HG02981 (cell line): ENCODE measurements around the gene GZMM.
"Not testable (repeated sequence)": the region's sequence is repeated elsewhere in the genome, so short reads cannot be mapped to it uniquely, and the experiment has no call there.

Experiments used
- ATAC-seq: cut with Tn5 transposase; IDR thresholded peaks from one replicate; pipeline ENCODE4 v1.9.1; 2021; ENCODE audit warnings: mild to moderate bottlenecking, moderate library complexity; ENCODE audit not compliant: unreplicated experiment

The GZMM gene

GRCh38 chr19:580274-580835 is 36.5 kb downstream of the GZMM start:
- no peak for ATAC-seq

DNA sequence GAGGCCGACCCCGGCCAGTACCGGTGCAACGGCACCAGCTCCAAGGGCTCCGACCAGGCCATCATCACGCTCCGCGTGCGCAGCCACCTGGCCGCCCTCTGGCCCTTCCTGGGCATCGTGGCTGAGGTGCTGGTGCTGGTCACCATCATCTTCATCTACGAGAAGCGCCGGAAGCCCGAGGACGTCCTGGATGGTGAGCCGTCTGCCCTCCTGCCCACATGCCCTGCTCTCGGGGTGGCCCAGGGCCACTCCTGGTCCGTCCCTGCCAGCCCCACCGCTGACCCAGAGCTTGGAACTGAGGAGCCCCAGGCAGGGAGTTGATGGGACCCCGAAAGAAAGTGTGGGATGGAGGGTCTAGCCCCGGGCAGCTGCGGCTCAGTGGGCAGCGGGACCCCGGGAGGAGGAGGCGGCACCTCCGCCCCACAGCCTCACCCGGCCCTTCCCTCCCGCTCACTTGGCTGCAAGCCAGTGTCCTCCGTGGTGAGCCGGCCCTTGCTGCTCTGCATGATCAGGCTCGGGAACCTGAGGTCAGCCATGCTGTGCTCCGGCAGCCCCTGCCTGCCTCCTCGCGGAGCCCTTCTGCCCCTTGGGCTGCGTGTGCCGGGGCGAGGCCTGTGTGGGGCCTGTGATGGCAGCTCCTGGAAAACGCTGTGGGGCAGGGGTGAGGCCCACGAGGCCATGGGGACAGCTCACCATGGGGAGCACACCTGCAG is 37.7 kb downstream of the GZMM start:
- no peak for ATAC-seq

- no peak for ATAC-seq
Observed at GRCh38 chr19:582497-583197, 38.8 kb downstream of the GZMM start.

- ATAC-seq: no peak
Observed at GRCh38 chr19:583198-583967, 39.5 kb downstream of the GZMM start.

DNA sequence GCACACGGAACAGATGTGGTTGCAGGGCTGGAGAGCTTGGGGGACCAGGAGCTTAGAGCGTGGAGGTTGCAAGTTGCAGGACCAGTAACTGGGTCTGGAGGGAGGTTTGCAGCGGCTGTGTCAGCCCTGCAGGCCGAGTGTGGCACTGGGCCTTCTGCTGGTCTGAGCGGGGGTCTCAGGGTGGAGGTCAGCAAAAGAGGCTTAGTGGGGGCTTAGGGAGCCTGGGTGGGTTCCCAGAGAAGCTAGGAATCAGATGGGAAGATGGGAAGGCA is 40.1 kb downstream of the GZMM start:
- no peak for ATAC-seq

DNA sequence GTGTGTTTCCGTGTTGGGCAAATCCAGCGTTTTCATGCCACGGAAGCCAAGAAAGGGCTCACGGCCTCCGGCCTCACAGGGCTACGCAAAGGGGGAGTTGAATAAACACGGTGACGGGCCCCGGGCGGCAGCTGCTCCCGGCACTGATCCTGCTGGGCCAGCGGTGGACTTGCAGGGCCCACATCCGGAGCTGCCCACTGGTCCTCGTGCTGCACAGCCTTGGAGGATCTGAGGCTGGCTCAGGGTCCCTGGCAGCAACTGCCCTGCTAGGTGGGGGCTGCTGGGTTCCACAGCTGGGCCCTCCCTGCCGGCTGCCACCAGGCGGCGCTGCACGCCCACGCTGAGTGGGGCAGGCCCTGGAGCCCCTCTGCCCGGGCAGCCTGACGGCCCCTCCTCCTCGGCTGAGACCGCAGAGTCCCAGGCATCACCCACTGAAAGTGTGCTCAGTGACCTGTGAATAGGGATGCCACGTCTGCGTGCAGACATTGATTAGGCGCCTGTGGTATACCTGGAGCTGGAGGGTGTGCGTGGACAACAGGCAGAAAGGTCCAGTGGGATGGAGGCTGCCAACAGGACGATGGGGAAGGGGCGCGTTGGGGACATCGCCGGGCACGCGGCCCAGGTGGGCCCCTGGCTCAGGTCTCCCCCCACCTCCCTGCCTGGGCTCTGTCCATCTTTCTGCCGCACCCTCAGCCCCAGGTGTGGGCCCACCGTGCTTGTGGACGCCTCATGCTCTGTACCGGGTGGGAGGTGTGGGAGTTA is 40.6 kb downstream of the GZMM start:
- ATAC-seq: no peak

DNA sequence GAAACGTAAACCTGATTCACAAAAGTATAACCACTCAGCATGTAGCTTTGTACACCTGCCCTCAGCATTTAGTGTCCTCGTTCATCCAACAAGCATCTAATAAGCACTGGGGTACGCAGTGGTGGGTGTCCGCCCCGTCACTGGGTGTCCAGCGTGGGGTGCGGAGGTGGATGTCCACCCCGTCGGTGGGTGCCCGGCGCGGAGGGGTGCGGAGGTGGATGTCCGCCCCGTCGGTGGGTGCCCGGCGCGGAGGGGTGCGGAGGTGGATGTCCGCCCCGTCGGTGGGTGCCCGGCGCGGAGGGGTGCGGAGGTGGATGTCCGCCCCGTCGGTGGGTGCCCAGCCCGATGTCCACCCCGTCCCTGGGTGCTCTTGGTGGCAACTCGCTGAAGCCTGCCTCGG is 41.3 kb downstream of the GZMM start:
- ATAC-seq: not testable (repeated sequence)

DNA sequence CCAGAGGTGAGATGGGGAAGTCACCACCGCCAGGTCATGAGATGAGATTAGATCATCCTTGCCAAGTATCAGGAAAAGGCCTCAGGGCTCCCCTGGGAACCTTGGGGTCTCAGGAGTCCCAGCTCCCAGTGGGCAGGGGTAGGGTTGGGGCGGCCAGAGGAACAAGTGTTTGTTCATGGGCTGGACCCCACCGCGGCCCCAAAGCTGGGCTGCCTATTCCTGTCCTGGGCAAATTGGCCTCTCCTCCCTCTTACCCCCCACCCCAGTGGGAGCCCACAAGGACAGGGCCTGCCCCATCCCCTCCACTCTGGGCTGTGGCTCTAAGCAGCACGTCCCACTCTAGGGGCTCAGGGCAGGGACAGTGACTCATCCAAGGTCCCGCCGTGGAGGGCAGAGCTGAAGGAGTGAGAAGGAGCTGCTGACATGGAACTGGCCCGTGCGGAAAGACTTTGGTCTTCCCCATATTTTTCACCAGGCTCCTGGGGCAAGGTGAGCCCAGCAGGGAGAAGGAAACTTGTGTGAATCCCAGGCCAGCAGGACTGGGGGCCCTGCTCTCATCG is 41.8 kb downstream of the GZMM start:
- ATAC-seq: no peak

DNA sequence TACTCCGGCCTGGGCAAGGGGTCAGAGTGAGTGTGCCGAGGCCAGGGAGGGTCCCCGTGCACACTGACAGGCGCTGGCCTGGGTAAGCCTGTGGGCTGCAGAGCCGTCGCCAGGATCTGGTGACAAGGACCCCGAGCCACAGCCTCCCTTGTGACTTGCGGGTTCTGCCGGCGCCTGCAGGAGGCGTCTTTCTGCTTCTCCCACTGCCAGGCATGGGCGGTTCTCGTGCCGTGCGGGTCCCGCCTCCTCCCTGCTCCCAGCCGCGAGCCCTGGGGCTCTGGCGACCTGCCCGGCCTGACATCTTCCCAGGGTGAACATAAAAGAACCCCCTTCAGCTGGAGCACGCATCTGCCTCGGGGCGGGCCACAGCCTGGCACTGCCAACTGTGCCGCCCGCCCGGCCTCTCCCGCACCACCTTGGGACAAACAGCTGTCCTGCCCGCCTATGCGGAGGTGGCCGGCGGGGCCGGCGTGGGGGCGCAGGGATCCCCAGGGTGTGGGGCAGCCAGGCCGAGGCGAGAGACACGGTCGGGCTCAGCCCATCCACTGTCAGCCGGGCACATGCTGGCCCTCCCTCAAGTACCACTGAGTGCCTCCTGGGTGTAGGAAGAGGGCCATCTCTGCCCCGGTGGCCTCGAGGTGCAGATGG is 44.4 kb downstream of the GZMM start:
- ATAC-seq: no peak

DNA sequence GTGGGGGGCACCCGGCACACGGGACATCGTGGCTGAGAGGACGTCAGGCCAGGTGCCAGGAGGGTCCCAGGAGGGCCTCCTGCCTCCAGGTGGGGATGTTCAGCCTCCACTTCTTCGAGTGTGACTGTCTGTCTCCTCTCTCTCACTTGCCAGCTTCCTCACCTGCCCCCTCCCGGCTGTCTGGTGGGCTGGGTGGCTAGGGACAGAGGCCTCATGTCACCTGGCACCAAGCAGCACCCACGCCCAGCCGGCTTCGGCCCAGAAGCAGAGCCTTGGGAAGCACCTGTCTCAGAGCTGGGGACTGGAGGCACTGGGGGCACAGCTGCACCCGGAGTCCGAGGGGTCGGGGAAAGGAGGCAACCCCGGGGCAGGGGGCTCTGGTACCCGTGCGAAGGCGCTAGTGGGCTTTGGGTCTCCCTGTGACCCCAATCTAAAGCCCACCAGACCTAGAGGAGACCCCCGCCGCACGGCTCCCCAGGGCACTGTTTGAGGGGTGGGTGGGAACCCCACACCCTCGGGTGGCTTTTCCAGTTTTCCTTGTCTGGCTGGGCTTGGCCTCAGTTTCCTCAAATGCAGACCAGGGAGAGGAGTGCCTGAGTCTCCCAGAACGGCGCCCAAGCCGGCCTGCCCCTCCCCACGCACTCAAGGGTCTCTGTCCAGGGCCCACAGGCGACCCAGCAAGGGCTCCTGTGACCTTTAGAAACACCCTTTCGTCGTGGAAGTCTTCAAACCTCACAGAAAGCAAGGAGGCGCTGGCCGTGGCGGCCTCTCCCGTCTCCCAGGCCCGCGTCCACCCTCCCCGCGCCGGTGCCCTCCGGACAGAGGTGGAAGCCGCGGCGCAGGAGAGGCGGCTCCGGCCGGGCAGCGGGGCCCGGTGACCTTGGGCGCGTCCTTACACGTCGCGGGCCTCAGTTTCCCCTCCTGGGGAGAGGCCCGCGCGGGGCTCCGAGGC is 45.2 kb downstream of the GZMM start:
- no peak for ATAC-seq

- ATAC-seq: no peak
Observed at GRCh38 chr19:589693-590395, 46.0 kb downstream of the GZMM start, which contains the start of gene HCN2. TSS of gene HCN2 (plus strand) at chr19:589881. CDS start at chr19:589946, 65 bp downstream.

GRCh38 chr19:590396-590745 is 46.5 kb downstream of the GZMM start:
- no peak for ATAC-seq

- ATAC-seq: no peak
Observed at GRCh38 chr19:590750-591098, 46.9 kb downstream of the GZMM start.

GRCh38 chr19:591099-591958 is 47.5 kb downstream of the GZMM start:
- ATAC-seq: no peak

DNA sequence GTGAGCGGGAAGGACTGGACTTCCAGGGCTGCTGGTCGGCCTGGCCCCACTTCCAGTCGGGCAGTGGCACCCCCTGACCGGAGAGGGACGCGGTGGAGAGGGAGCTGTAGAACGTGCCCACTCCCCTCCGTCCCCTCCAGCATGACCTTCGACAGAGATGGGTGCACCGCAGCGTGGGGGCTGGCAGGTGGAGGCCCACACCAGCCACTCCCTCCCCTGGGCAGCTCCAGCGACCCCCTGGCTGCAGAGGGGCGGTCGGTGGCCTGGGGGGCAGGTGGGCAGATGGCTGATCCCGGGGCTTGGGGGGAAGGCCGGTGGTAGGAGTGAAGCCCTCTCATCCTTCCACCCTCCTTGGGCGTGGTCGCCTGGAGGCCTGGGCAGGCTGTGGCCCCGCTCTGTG is 48.2 kb downstream of the GZMM start:
- ATAC-seq: no peak

DNA sequence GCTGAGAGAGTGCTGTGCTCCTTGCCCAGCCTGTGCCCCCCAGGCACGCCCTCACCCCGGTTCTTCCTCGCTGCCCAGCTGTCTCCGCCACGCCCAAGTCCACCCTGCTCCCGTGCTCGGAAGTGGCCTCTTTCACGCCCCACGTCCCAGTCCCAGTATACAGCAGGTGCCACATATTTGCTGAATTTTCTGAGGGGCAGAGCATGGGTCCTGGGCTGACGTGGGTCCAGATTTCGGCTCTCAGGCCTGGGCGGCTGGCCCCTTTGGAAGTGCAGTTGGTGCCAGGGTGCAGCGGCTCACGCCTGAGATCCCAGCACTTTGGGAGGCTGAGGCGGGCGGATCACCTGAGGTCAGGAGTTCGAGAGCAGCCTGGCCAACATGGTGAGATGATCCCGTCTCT is 49.2 kb downstream of the GZMM start:
- no peak for ATAC-seq

- ATAC-seq: no peak
Observed at GRCh38 chr19:593505-593904, 49.7 kb downstream of the GZMM start.
